ENCODE results near the gene CLGN.
"Not testable (repeated sequence)": the region's sequence is repeated elsewhere in the genome, so short reads cannot be mapped to it uniquely, and the experiment has no call there.

CLGN gene, protein sequence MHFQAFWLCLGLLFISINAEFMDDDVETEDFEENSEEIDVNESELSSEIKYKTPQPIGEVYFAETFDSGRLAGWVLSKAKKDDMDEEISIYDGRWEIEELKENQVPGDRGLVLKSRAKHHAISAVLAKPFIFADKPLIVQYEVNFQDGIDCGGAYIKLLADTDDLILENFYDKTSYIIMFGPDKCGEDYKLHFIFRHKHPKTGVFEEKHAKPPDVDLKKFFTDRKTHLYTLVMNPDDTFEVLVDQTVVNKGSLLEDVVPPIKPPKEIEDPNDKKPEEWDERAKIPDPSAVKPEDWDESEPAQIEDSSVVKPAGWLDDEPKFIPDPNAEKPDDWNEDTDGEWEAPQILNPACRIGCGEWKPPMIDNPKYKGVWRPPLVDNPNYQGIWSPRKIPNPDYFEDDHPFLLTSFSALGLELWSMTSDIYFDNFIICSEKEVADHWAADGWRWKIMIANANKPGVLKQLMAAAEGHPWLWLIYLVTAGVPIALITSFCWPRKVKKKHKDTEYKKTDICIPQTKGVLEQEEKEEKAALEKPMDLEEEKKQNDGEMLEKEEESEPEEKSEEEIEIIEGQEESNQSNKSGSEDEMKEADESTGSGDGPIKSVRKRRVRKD

DNA sequence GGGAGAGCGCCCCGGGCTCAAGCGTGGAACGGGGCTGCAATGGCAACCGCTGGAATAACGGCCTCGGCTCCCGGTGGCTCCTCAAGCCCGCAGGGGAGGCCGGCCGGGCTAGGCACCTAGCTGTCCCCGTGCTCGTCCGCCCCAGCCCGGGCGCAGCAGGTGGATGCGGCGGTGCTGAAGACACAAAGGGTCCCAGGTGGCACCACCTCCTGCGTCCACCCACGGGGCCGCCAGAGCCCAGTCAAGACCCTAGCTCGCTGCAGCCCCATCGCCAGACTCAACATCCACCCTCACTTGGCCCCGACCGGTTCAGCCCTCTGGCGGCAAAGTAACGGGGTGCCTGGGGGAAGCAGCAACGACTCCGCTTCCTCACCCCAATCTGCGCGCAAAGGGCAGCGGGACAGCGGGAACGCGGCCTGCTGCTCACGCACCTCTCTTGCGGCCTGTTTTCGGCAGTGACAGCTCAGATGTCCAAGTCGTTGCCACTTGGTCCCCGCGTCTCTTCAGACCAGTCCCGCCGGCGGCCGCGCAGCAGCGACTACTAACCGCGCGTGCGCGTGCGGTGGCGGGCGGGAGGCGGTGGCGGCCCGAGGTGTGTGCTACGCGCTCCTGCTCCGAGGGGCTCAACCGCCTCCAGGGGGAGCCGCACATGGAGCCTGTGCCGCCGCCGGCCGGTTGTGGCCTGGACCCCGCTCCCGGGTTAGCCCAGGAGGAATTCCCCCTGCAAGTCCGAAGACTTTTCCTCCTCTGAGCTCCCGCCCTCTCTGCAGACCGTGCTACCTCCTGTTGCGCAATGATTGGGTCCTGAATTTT lies at the start of gene CLGN:
Gene CLGN, minus strand, starts transcription at position 543 of the 813 bp plus-strand sequence. CDS start 14,570 bp downstream, outside the sequence.
- Mint-ChIP-seq H3K27me3 (peaks cover 64% of the 10 kb centered on the region), H3K36me3 (ENCODE audit: low read depth) (no peaks in the 10 kb centered on the region), H3K9me3 (no peaks in the 10 kb centered on the region), H3K4me1 (peaks cover 9% of the 10 kb centered on the region), H3K4me3 (peak within 1 kb of the TSS; percentile 78), H3K27ac (no peak within 1 kb of the TSS)
- ATAC-seq (peak; percentile 89), DNase-seq (peak; percentile 71)

- ATAC-seq (no peak), DNase-seq (no peak)
- Mint-ChIP-seq H3K9me3 (no peaks in the 10 kb centered on the region), H3K4me1 (no peaks in the 10 kb centered on the region), H3K4me3 (no peak overlapping the region), H3K36me3 (ENCODE audit: low read depth) (no peaks in the 10 kb centered on the region), H3K27ac (no peak overlapping the region), H3K27me3 (peaks cover 11% of the 10 kb centered on the region)
Measured at GRCh38 chr4:140472156-140472555, 44.7 kb upstream of the CLGN start.

- no peaks in the 10 kb centered on the region for H3K36me3 Mint-ChIP-seq (ENCODE audit: low read depth)
- DNase-seq = no peak
- H3K4me1 Mint-ChIP-seq = no peaks in the 10 kb centered on the region
- ATAC-seq = no peak
- H3K9me3 Mint-ChIP-seq = no peaks in the 10 kb centered on the region
- H3K27me3 Mint-ChIP-seq = peaks cover 14% of the 10 kb centered on the region
- H3K27ac Mint-ChIP-seq = no peak overlapping the region
- no peak overlapping the region for H3K4me3 Mint-ChIP-seq
Measured at GRCh38 chr4:140469791-140470733, 42.6 kb upstream of the CLGN start.

DNA sequence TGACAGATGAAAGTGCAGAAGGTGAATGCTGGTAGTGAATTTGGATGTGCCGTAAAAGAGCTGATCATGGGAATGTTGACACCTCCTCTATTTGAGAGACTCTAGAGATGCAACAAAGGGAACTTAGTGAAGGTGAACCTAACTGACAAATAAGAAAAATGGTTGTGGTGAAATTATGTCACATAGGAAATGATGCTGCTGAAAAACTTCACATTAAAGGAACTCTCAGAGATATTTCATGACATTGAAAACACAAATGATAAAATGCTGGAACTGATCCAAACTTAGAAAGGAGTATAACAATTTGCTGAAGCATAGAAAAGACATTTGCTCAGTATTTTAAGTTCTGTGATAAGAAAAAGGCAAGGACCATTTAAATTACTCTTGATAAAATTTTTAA lies 38.7 kb upstream of the CLGN start:
- DNase-seq (no peak), ATAC-seq (no peak)
- no peak overlapping the region for H3K27ac Mint-ChIP-seq
- no peaks in the 10 kb centered on the region for H3K4me1 Mint-ChIP-seq
- no peaks in the 10 kb centered on the region for H3K9me3 Mint-ChIP-seq
- no peak overlapping the region for H3K4me3 Mint-ChIP-seq
- peaks cover 20% of the 10 kb centered on the region for H3K27me3 Mint-ChIP-seq
- H3K36me3 Mint-ChIP-seq (ENCODE audit: low read depth) = no peaks in the 10 kb centered on the region

DNA sequence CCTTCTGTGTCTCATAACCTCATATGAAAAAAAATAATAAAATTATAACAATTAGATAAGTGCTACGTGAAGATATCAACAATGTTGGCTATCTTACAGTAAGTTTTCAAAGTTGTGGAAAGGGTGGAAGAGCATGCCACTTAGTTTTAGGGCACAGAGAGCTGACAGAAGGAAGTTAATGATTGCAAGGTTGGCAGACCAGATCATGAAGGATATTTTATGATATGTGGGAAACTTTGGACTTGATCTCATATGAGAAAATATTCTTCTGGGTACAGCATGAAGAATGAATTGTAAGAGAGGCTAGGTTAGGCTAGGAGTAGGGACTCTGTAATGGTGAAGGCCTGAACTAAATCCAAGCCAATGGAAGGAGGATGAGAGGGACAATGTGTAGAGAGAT lies 36.2 kb upstream of the CLGN start:
- Mint-ChIP-seq H3K4me3 (no peak overlapping the region), H3K9me3 (no peaks in the 10 kb centered on the region), H3K36me3 (ENCODE audit: low read depth) (no peaks in the 10 kb centered on the region), H3K4me1 (no peaks in the 10 kb centered on the region), H3K27me3 (peaks cover 16% of the 10 kb centered on the region), H3K27ac (no peak overlapping the region)
- DNase-seq (no peak), ATAC-seq (no peak)

DNA sequence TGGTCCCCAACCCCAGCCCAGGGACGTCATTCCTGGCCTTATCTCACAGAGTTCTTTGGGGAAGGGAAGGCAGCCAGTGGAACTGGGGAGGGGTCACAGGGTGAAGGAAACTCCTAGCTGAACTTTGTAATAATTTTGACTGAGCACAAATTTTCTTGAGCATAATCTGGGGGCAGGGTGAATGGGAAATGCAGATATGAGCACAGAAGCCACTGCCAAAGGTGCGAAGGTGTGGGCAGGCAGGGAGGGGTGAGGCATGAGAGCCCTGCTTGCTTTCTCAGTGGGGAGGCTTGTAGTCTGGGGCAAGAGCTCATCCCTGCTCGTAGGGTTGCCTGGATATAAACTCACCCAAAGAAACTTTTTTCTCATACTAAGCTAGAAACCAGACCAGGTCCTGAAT lies 35.7 kb upstream of the CLGN start:
- H3K9me3 Mint-ChIP-seq = no peaks in the 10 kb centered on the region
- ATAC-seq (no peak), DNase-seq (no peak)
- peaks cover 16% of the 10 kb centered on the region for H3K27me3 Mint-ChIP-seq
- no peak overlapping the region for H3K27ac Mint-ChIP-seq
- no peak overlapping the region for H3K4me3 Mint-ChIP-seq
- H3K36me3 Mint-ChIP-seq (ENCODE audit: low read depth) = no peaks in the 10 kb centered on the region
- H3K4me1 Mint-ChIP-seq = no peaks in the 10 kb centered on the region

GRCh38 chr4:140450352-140450751 lies 22.9 kb upstream of the CLGN start:
- no peaks in the 10 kb centered on the region for H3K9me3 Mint-ChIP-seq
- no peak overlapping the region for H3K27ac Mint-ChIP-seq
- H3K27me3 Mint-ChIP-seq = peaks cover 37% of the 10 kb centered on the region
- H3K36me3 Mint-ChIP-seq (ENCODE audit: low read depth) = no peaks in the 10 kb centered on the region
- ATAC-seq = no peak
- no peaks in the 10 kb centered on the region for H3K4me1 Mint-ChIP-seq
- no peak for DNase-seq
- H3K4me3 Mint-ChIP-seq = no peak overlapping the region

DNA sequence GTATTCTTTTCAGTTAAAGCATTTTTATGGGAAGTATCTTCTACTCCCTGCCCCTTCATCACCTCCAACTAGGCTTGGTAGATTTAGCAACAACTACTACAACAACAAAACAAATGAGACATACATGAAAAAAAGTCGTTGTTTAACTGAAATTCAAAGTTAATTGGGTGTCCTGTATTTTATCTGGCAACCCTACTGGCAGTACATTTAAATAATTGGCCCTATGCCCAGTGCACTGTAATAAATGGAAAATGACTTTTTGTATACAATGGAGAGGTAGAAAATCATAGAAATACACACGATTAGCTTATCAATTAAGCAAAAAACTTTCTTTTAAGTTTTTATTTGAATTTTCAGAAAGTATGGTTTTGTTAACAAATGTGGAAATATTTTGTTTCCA lies 21.4 kb upstream of the CLGN start:
- no peak overlapping the region for H3K27ac Mint-ChIP-seq
- peaks cover 35% of the 10 kb centered on the region for H3K27me3 Mint-ChIP-seq
- no peak for DNase-seq
- H3K4me1 Mint-ChIP-seq = no peaks in the 10 kb centered on the region
- no peak for ATAC-seq
- H3K9me3 Mint-ChIP-seq = no peaks in the 10 kb centered on the region
- no peak overlapping the region for H3K4me3 Mint-ChIP-seq
- H3K36me3 Mint-ChIP-seq (ENCODE audit: low read depth) = no peaks in the 10 kb centered on the region

DNA sequence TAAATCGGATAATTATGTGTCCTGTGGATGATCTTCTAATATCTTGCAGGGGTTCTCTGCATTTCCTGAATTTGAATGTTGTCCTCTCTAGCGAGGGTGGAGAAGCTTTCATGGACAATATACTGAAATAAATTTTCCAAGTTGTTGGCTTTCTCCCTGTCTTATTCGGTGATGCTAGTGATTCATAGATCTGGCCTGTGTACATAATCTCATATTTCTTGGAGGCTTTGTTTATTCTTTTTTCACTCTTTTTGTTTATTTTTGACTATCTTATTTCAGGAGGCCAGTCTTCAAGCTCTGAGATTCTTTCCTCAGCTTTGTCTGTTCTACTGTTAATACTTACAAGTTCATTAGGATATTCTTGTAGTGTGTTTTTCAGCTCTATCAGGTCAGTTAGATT lies 20.7 kb upstream of the CLGN start:
- no peaks in the 10 kb centered on the region for H3K9me3 Mint-ChIP-seq

GRCh38 chr4:140444347-140444746 lies 16.9 kb upstream of the CLGN start:
- not testable (repeated sequence) for H3K4me3 Mint-ChIP-seq; DNase-seq; H3K4me1 Mint-ChIP-seq; H3K27ac Mint-ChIP-seq; ATAC-seq; H3K9me3 Mint-ChIP-seq; H3K36me3 Mint-ChIP-seq (ENCODE audit: low read depth)
- H3K27me3 Mint-ChIP-seq = peaks cover 25% of the 10 kb centered on the region

More for the DNA sequence above, 20.7 kb upstream of the CLGN start:
- DNase-seq (no peak), ATAC-seq (no peak)
- no peaks in the 10 kb centered on the region for H3K4me1 Mint-ChIP-seq
- H3K4me3 Mint-ChIP-seq = no peak overlapping the region
- no peaks in the 10 kb centered on the region for H3K36me3 Mint-ChIP-seq (ENCODE audit: low read depth)
- peaks cover 35% of the 10 kb centered on the region for H3K27me3 Mint-ChIP-seq
- H3K27ac Mint-ChIP-seq = no peak overlapping the region

GRCh38 chr4:140439644-140440142 lies 12.2 kb upstream of the CLGN start:
- H3K4me1 Mint-ChIP-seq = no peaks in the 10 kb centered on the region
- ATAC-seq = no peak
- peaks cover 6% of the 10 kb centered on the region for H3K27me3 Mint-ChIP-seq
- H3K27ac Mint-ChIP-seq = no peak overlapping the region
- no peaks in the 10 kb centered on the region for H3K9me3 Mint-ChIP-seq
- no peak overlapping the region for H3K4me3 Mint-ChIP-seq
- no peak for DNase-seq
- no peaks in the 10 kb centered on the region for H3K36me3 Mint-ChIP-seq (ENCODE audit: low read depth)

GRCh38 chr4:140427919-140428471 lies 547 bp upstream of the CLGN start:
- H3K4me1 Mint-ChIP-seq = peaks cover 9% of the 10 kb centered on the region
- ATAC-seq (no peak), DNase-seq (no peak)
- H3K4me3 Mint-ChIP-seq = peak overlapping the region; percentile 78
- H3K9me3 Mint-ChIP-seq = no peaks in the 10 kb centered on the region
- peaks cover 61% of the 10 kb centered on the region for H3K27me3 Mint-ChIP-seq
- H3K36me3 Mint-ChIP-seq (ENCODE audit: low read depth) = no peaks in the 10 kb centered on the region
- no peak overlapping the region for H3K27ac Mint-ChIP-seq

DNA sequence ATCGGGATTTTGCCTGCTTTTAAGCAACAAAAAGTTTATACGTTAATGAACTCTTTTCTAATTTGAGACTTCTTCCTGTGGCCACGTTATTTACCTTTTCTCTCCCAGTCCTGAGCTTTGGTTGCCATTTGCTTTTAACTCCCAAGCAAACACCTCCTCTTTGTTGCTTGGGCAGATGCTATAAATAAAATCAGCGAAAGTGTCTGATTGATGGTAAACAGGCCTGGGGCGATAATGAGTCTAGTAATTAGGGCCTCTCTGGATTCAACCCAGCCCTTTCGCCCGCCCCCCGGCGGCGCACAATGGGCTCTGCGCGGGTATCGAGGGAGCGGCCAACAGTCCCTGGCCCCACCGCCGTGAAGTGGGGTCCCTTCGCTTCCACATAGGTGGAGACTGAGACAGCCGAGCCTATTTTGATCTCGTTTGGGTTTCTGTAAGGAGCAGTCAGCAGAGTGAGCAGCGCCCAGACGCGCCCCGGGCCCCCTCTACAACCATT lies 790 bp downstream of the CLGN start:
- DNase-seq (peak; percentile 8), ATAC-seq (no peak)
- Mint-ChIP-seq H3K36me3 (ENCODE audit: low read depth) (no peaks in the 10 kb centered on the region), H3K27me3 (peaks cover 65% of the 10 kb centered on the region), H3K4me3 (peak overlapping the region; percentile 78), H3K4me1 (peaks cover 9% of the 10 kb centered on the region), H3K9me3 (no peaks in the 10 kb centered on the region), H3K27ac (no peak overlapping the region)
